ENCODE data around the gene ANK2.

DNA sequence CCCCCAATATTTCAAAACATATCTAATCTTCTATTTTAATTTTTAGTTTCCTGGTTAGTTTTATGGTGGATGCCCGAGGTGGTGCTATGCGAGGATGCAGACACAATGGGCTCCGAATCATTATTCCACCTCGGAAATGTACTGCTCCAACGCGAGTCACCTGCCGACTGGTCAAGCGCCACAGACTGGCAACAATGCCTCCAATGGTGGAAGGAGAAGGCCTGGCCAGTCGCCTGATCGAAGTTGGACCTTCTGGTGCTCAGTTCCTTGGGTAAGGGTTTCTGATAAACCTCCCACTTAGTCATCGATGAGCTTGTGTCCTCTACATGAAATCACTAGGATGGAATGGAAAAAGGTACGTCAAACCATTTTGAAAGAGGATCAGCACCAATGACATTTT is 280.7 kb downstream of the ANK2 start:
- TF ChIP-seq EZH2phosphoT487 (IDR thresholded peaks at IDR 0.05; ENCODE audit: borderline replicate concordance, low read depth, low read length) = no peak
- TF ChIP-seq, protein P1, sequence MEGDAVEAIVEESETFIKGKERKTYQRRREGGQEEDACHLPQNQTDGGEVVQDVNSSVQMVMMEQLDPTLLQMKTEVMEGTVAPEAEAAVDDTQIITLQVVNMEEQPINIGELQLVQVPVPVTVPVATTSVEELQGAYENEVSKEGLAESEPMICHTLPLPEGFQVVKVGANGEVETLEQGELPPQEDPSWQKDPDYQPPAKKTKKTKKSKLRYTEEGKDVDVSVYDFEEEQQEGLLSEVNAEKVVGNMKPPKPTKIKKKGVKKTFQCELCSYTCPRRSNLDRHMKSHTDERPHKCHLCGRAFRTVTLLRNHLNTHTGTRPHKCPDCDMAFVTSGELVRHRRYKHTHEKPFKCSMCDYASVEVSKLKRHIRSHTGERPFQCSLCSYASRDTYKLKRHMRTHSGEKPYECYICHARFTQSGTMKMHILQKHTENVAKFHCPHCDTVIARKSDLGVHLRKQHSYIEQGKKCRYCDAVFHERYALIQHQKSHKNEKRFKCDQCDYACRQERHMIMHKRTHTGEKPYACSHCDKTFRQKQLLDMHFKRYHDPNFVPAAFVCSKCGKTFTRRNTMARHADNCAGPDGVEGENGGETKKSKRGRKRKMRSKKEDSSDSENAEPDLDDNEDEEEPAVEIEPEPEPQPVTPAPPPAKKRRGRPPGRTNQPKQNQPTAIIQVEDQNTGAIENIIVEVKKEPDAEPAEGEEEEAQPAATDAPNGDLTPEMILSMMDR (conservative IDR thresholded peaks at IDR 0.05; ENCODE audit: low read length) = no peak
